Activated CD8-positive, alpha-beta T cell treated with anti-CD3 and anti-CD28 coated beads for 36 hours (primary cell): ENCODE measurements around the gene PLAGL2. TPM values are rescaled to one million over a fixed set of nuclear protein-coding genes. Genes with fewer than 3 reads are reported as not detected.
A peak's percentile ranks its signal among the peaks of the same experiment; 100 is the strongest.

Experiments
- ATAC-seq: fragments of 200-7000 bp; cut with Tn5 transposase; one replicate; pipeline ENCODE4 v1.10.0; 2021; ENCODE audit warnings: mild to moderate bottlenecking, moderate library complexity
- CTCF ChIA-PET: fragments of 350-600 bp; sonication (Branson Sonifier 250); formaldehyde crosslinking; loops from one replicate; lab custom pipeline; 2021; ENCODE audit warnings: antibody characterized with exemption; lab: Charles Lee
- POLR2A ChIA-PET: fragments of 350-600 bp; sonication (Branson Sonifier 250); formaldehyde crosslinking; loops from one replicate; lab custom pipeline; 2021; ENCODE audit warnings: antibody characterized with exemption; lab: Charles Lee
- DNase-seq: peaks from one replicate; pipeline ENCODE4 v3.0.0-alpha.2; 2020
- H3K27ac Mint-ChIP-seq: one replicate; pipeline ENCODE4 v1.8.0; 2021; ENCODE audit warnings: mild to moderate bottlenecking, mixed read lengths
- H3K27me3 Mint-ChIP-seq: one replicate; pipeline ENCODE4 v1.8.0; 2021; ENCODE audit warnings: mixed read lengths
- H3K36me3 Mint-ChIP-seq: one replicate; pipeline ENCODE4 v1.8.0; 2021; ENCODE audit warnings: low read depth, mixed read lengths
- H3K4me1 Mint-ChIP-seq: one replicate; pipeline ENCODE4 v1.8.0; 2021; ENCODE audit warnings: low read depth, mixed read lengths
- H3K4me3 Mint-ChIP-seq: one replicate; pipeline ENCODE4 v1.8.0; 2021; ENCODE audit warnings: mild to moderate bottlenecking, moderate library complexity, mixed read lengths
- H3K9me3 Mint-ChIP-seq: one replicate; pipeline ENCODE4 v1.8.0; 2021; ENCODE audit warnings: mixed read lengths
- intact Hi-C: fragments of 100-400 bp; cut with micrococcal nuclease; formaldehyde crosslinking; loops from one replicate; pipeline ENCODE4 v1.10.0; 2022
- total RNA-seq, 2 experiments: library from RNA; stranded (reverse); gene quantifications; one replicate each; pipeline ENCODE4 v1.2.3, GENCODE V29; 2021
- TF ChIP-seq, protein P1 (sequence below): fragments of 200-600 bp; IDR thresholded peaks from one replicate; pipeline ENCODE4 v1.8.0; 2022; ENCODE audit warnings: antibody characterized with exemption, mild to moderate bottlenecking

The PLAGL2 gene
- total RNA-seq, 2 experiments from 2014 or later = 70.6 to 71.5 TPM

DNA sequence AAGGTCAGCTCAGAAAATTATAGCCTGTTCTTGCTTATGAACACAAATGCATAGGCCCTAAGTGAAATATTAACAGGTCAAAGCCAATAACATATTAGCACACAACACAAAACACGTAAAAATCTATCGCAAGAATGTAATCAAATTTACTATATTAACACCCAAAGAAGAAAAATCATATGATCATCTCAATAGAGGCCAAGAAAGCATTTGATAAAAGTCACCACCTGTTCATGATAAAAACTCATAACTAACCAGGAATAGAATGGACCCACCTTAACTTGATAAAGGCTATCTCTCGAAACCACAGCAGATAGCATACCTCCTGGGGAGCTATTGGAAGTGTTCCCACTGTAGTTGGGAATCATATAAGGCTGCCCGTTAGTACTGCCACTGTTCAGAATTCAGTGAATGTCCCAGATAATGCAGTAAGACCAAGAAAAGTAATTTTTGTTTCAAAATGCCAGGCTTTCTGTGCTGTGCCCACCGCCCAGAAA, 21.8 kb upstream of the PLAGL2 start:
- DNase-seq (no peak), ATAC-seq (no peak)
- no peak overlapping the region for H3K4me3 Mint-ChIP-seq
- CTCF ChIA-PET = interaction anchor here (0.6 to 1.3 kb wide), 3 partner anchors 8 to 15 kb away, joined by 3 read pairs; no protein-coding TSS in a partner anchor
- POLR2A ChIA-PET = no interaction called here
- H3K27me3 Mint-ChIP-seq = no peaks in the 10 kb centered on the region
- peaks cover 71% of the 10 kb centered on the region for H3K36me3 Mint-ChIP-seq
- TF ChIP-seq, protein P1, sequence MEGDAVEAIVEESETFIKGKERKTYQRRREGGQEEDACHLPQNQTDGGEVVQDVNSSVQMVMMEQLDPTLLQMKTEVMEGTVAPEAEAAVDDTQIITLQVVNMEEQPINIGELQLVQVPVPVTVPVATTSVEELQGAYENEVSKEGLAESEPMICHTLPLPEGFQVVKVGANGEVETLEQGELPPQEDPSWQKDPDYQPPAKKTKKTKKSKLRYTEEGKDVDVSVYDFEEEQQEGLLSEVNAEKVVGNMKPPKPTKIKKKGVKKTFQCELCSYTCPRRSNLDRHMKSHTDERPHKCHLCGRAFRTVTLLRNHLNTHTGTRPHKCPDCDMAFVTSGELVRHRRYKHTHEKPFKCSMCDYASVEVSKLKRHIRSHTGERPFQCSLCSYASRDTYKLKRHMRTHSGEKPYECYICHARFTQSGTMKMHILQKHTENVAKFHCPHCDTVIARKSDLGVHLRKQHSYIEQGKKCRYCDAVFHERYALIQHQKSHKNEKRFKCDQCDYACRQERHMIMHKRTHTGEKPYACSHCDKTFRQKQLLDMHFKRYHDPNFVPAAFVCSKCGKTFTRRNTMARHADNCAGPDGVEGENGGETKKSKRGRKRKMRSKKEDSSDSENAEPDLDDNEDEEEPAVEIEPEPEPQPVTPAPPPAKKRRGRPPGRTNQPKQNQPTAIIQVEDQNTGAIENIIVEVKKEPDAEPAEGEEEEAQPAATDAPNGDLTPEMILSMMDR = no peak
- peaks cover 39% of the 10 kb centered on the region for H3K4me1 Mint-ChIP-seq
- no peaks in the 10 kb centered on the region for H3K9me3 Mint-ChIP-seq
- H3K27ac Mint-ChIP-seq = peak overlapping the region; percentile 70
- intact Hi-C loops = no loop called here

DNA sequence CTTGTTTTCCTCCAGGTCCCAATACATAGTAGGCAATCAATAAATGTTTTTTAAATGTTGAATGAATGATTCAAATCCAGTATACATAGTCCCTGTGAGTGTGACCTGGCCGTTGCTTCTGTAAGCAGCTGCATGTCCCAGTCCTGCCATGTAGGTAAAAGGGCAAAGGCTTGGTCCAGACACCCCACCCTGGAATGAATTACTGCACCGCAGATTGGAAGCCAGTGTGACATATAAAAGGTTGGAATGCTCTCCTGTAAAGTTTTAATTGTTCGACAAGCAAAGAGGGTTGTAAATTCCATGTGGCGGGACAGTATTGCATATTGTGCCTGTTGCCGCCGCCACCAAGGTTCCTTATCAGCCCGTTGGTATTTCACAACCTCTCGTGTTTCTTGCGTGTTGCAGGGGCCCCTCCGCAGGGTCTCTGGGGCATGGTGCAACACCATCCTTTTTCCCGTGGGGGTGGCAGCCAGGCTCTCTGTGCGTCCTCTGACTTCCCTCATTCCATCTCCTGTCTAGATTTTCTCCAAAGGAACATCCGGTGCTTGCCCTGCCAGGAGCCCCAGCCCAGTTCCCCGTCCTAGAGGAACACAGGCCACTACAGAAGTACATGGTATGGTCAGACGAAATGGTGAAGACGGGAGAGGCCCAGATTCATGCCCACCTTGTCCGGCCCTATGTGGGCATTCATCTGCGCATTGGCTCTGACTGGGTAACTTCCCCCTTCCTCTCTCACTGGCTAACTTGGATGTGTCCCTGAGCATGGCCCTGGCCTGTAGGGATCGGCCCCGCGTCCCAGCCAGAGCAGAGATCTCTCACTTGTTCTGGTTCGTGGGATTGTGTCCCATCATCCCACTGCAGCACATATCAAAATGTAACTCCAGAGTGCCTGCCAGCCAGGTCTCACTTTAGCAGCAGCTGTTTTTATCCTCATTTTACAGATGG, 20.5 kb upstream of the PLAGL2 start:
- no peaks in the 10 kb centered on the region for H3K9me3 Mint-ChIP-seq
- H3K27ac Mint-ChIP-seq = peak overlapping the region; percentile 3
- ATAC-seq (no peak), DNase-seq (no peak)
- POLR2A ChIA-PET = no interaction called here
- peaks cover 65% of the 10 kb centered on the region for H3K36me3 Mint-ChIP-seq
- no peak overlapping the region for H3K4me3 Mint-ChIP-seq
- peaks cover 32% of the 10 kb centered on the region for H3K4me1 Mint-ChIP-seq
- H3K27me3 Mint-ChIP-seq = no peaks in the 10 kb centered on the region
- CTCF ChIA-PET = no interaction called here
- intact Hi-C loops = no loop called here
- TF ChIP-seq, protein P1 = no peak

DNA sequence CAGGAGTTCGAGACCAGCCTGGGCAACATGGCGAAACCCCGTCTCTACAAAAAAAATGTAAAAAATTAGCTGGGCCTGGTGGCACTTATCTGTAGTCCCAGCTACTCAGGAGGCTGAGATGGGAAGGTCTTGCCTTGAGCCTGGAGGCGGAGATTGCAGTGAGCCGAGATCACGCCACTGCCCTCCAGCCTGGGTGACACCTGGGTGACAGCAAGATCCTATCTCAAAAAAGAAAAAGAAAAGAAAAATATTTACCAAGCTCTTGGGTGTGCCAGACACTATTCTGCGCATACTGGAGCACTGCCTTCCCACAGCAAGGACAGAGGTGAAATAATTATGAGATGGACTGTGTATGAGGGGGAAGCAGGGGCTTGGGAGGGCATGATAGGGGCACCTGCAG, 19.8 kb upstream of the PLAGL2 start:
- Mint-ChIP-seq H3K36me3 (peaks cover 59% of the 10 kb centered on the region), H3K4me3 (no peak overlapping the region), H3K27me3 (no peaks in the 10 kb centered on the region), H3K4me1 (peaks cover 25% of the 10 kb centered on the region), H3K27ac (no peak overlapping the region), H3K9me3 (no peaks in the 10 kb centered on the region)
- POLR2A ChIA-PET = no interaction called here
- TF ChIP-seq, protein P1 = no peak
- CTCF ChIA-PET = no interaction called here
- ATAC-seq = no peak
- intact Hi-C loops = no loop called here
- no peak for DNase-seq

DNA sequence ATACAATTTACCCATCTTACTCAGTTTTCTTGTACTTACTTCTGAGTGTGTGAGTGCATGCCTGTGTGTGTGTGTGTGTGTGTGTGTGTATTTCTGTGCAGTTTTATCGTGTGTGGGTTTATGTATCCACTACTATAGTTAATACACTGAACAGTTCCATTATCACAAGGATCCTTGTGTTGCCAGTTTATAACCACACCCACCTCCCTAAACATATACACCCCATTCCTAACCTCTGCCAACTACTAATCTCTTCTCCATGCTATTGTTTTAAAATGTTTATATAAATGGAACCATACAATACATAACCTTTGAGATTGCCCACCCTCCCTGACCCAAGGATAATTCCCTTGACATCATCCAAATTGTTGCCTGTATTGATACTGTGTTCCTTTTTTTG, 18.8 kb upstream of the PLAGL2 start:
- ChIA-PET CTCF (no interaction called here), POLR2A (interaction anchor here (3.3 kb wide), 1 partner anchor 11 kb away, joined by 9 read pairs; no protein-coding TSS in a partner anchor)
- intact Hi-C loops = no loop called here
- DNase-seq = no peak
- TF ChIP-seq, protein P1 = no peak
- ATAC-seq = no peak
- Mint-ChIP-seq H3K27me3 (no peaks in the 10 kb centered on the region), H3K4me1 (peaks cover 16% of the 10 kb centered on the region), H3K36me3 (peaks cover 57% of the 10 kb centered on the region), H3K4me3 (no peak overlapping the region), H3K9me3 (no peaks in the 10 kb centered on the region), H3K27ac (peak overlapping the region; percentile 66)

DNA sequence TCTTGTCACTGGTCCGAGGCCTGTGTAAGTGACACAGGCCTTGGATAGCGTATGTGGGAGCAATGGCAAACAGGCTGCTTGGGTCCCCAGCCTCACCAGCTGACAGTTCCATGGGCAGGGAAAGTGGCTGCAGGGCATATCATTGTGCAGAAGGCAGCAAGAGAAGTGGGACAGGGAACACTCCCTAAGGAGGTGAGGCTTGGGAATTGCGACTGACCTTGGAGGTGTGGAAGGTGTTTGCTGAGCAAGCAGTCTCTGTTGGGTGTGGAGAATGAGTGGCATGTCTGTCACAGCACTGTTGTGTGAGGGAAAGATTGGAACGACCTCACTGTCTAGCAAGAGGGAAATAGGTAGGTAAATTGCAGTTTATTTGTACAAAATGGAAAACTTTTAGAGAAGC, 16.9 kb upstream of the PLAGL2 start:
- intact Hi-C loops = no loop called here
- H3K9me3 Mint-ChIP-seq = no peaks in the 10 kb centered on the region
- ATAC-seq (no peak), DNase-seq (no peak)
- ChIA-PET POLR2A (interaction anchor here (1.0 to 3.3 kb wide), 3 partner anchors 9 to 15 kb away, joined by 3 to 9 read pairs (median 4); no protein-coding TSS in a partner anchor), CTCF (interaction anchor here (1.2 to 1.3 kb wide), 2 partner anchors 9 to 15 kb away, joined by 4 to 5 read pairs; no protein-coding TSS in a partner anchor)
- H3K4me3 Mint-ChIP-seq = no peak overlapping the region
- H3K36me3 Mint-ChIP-seq = peaks cover 61% of the 10 kb centered on the region
- H3K27ac Mint-ChIP-seq = peak overlapping the region; percentile 47
- H3K4me1 Mint-ChIP-seq = peaks cover 10% of the 10 kb centered on the region
- TF ChIP-seq, protein P1 = no peak
- no peaks in the 10 kb centered on the region for H3K27me3 Mint-ChIP-seq
